Gastrocnemius medialis (tissue), 4 donors: ENCODE measurements around the gene KCTD16.

Experiments used
- POLR2A ChIP-seq, 2 donors: fragments of 450-650 bp; IDR thresholded peaks; one replicate each; pipeline ENCODE4 v1.6.1; 2017; ENCODE audit warnings: antibody characterized with exemption in 2 of 2, mild to moderate bottlenecking in 2 of 2, moderate library complexity in 2 of 2
- TF ChIP-seq, protein P1 (sequence below), 5 experiments: fragments of 450-650 bp in 3 of 5; fragments of 200-600 bp in 2 of 5; sonication (generic) in 2 of 5; IDR thresholded peaks in 4 of 5; conservative IDR thresholded peaks in 1 of 5; 1 replicate in 4 of 5; 2 replicates in 1 of 5; pipeline ENCODE4 v1.5.1; 2016 to 2019; ENCODE audit warnings: antibody characterized with exemption in 5 of 5, mild to moderate bottlenecking in 3 of 5, moderate library complexity in 3 of 5

DNA sequence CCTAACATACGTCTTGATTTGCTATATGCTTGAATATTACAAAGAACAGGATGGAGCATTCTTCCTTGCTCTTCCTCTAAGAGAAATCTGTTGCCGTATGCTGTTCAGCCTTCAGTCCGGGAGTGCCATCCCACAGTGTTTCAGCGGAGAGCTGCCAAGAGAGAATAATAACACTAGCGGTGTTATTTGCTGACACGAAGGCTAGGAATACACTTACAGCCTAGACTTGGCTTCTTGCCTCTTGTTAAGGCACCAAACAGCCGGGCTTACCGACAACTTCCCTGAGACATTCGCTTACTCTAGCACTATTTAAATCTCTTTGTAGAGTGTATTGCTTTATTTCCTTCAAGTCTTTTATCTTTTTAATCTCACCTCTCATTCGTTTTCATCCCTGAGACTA, 31.4 kb downstream of the KCTD16 start:
- TF ChIP-seq, protein P1, sequence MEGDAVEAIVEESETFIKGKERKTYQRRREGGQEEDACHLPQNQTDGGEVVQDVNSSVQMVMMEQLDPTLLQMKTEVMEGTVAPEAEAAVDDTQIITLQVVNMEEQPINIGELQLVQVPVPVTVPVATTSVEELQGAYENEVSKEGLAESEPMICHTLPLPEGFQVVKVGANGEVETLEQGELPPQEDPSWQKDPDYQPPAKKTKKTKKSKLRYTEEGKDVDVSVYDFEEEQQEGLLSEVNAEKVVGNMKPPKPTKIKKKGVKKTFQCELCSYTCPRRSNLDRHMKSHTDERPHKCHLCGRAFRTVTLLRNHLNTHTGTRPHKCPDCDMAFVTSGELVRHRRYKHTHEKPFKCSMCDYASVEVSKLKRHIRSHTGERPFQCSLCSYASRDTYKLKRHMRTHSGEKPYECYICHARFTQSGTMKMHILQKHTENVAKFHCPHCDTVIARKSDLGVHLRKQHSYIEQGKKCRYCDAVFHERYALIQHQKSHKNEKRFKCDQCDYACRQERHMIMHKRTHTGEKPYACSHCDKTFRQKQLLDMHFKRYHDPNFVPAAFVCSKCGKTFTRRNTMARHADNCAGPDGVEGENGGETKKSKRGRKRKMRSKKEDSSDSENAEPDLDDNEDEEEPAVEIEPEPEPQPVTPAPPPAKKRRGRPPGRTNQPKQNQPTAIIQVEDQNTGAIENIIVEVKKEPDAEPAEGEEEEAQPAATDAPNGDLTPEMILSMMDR (IDR thresholded peaks at IDR 0.05 in 4 of 5, conservative IDR thresholded peaks at IDR 0.05 in 1 of 5), result no peak
- no peak for TF ChIP-seq POLR2A (IDR thresholded peaks at IDR 0.05)
